ENCODE data around the gene FGD5. TPM values are rescaled to one million over a fixed set of nuclear protein-coding genes. Genes with fewer than 3 reads are reported as not detected.

The FGD5 gene
- total and polyA plus RNA-seq, 2 experiments from 2014 or later, result 7.4 to 12.2 TPM

DNA sequence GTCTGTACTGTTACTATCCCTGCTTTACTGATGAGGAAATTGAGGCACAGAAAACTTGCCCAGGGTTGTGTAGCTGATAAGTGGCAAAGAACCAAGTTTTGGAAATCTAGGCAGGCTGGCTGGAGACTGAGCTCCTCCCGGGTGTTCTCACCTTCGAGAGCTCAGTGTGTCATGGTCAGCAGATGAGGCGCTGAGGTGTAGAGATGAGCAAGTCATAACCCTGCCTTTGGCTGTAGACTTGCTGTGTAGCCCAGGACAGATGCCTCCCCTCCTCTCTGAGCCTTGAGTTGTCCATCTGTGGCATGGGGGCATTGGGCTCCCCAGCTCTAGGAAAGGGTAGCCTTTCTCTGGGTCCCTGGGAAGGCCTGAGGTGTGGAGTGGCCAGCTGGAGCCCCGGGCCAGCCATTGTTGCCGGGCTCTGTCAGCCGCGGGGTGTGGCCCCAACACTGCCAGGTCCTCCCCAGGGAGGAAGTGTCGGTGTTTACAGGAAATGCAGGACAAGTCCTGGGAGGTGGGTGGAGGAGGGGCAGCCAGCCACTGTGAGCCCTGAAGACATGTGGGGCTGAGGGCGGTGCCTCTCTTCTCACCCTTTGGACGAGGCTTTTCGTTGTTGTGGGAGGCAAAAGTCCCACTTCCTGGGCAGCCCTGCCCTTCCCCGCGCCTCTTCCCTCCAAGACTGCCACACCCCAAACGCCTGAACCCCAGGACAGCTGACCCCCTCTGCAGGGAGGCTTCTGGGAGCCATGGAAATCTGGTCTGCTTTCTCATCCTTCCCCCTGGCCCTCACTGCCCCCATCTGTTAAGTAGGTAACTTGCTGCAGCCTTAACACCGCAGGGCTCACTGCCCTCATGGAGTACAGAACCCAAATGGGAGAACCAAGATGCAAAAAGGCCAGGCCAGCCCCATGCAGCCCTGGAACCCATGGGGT, 29.1 kb downstream of the FGD5 start:
- Mint-ChIP-seq H3K4me1 (peaks cover 64% of the 10 kb centered on the region), H3K27ac (peak overlapping the region; percentile 94), H3K27me3 (ENCODE audit: insufficient read depth, low read depth, poor library complexity) (peaks cover 6% of the 10 kb centered on the region), H3K36me3 (ENCODE audit: low read depth) (no peaks in the 10 kb centered on the region), H3K9me3 (no peaks in the 10 kb centered on the region), H3K4me3 (peak overlapping the region; percentile 46)
- peak overlapping the region; percentile 34; the same call in 1 of the 2 replicates for H3K4me3 ChIP-seq
- H3K27me3 ChIP-seq (ENCODE audit: insufficient read depth), result no peaks in the 10 kb centered on the region
- TF ChIP-seq ZNF331 (CRISPR knock-in tag; IDR thresholded peaks at IDR 0.05; ENCODE audit: low read depth) (no peak), CREB1 (CRISPR knock-in tag; IDR thresholded peaks at IDR 0.05; ENCODE audit: low read depth) (0 out of 2 replicates have a peak, but pooled peaks have one; percentile 8), POLR2AphosphoS5 (IDR thresholded peaks at IDR 0.05; ENCODE audit: low read depth) (peak; percentile 33; the same call in 1 of the 2 replicates), ZNF114 (CRISPR knock-in tag; IDR thresholded peaks at IDR 0.05) (no peak), ETS1 (IDR thresholded peaks at IDR 0.05) (peak; percentile 89)
- TF ChIP-seq, protein P1, sequence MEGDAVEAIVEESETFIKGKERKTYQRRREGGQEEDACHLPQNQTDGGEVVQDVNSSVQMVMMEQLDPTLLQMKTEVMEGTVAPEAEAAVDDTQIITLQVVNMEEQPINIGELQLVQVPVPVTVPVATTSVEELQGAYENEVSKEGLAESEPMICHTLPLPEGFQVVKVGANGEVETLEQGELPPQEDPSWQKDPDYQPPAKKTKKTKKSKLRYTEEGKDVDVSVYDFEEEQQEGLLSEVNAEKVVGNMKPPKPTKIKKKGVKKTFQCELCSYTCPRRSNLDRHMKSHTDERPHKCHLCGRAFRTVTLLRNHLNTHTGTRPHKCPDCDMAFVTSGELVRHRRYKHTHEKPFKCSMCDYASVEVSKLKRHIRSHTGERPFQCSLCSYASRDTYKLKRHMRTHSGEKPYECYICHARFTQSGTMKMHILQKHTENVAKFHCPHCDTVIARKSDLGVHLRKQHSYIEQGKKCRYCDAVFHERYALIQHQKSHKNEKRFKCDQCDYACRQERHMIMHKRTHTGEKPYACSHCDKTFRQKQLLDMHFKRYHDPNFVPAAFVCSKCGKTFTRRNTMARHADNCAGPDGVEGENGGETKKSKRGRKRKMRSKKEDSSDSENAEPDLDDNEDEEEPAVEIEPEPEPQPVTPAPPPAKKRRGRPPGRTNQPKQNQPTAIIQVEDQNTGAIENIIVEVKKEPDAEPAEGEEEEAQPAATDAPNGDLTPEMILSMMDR (conservative IDR thresholded peaks at IDR 0.05; ENCODE audit: low read depth in 2 of 2), result peak in 1 of 2 experiments; percentile 31; a peak in 2 of 4 replicates
- H3K79me2 ChIP-seq (replicated peaks; ENCODE audit: insufficient read depth), result no peaks in the 10 kb centered on the region
- DNase-seq (ENCODE audit: low spot score) (peak; percentile 86), ATAC-seq (peak; percentile 91)
- peaks cover 41% of the 10 kb centered on the region for H3K4me1 ChIP-seq (ENCODE audit: insufficient read depth)
- H3K4me2 ChIP-seq, result peak overlapping the region; percentile 69
- peak overlapping the region; percentile 77; the same call in 1 of the 2 replicates for H2AFZ ChIP-seq
- H3F3A ChIP-seq (replicated peaks; ENCODE audit: low read depth), result 0 out of 2 replicates have a peak, but pooled peaks cover 3% of the 10 kb centered on the region
- H4K20me1 ChIP-seq (replicated peaks; ENCODE audit: insufficient read depth), result no peaks in the 10 kb centered on the region
- no peaks in the 10 kb centered on the region for H3K36me3 ChIP-seq (ENCODE audit: insufficient read depth)
- H3K27ac ChIP-seq (ENCODE audit: low read depth), result peak overlapping the region; percentile 79; the same call in 1 of the 2 replicates
- H3K9me2 ChIP-seq (ENCODE audit: insufficient read depth), result no peaks in the 10 kb centered on the region

DNA sequence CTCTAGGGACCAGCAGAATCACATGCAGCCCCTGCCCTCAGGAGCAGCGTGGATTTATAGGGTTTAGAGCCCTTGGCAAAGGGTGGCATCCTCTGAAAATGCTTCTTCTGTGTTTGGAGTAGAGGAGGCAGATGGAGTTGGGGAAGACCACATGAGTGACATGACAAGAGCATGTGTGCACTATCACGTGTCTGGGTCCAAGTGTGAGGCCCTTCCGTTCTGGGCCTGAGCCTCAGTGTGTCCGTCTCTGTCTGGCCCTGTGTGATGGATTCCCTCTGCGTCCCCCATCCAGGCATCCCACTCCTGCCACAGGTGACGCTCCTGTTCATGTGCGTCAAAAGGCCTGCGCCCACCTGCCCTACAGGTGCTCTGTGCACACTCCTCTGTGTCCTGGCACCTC, 30.1 kb downstream of the FGD5 start:
- Mint-ChIP-seq H3K27ac (no peak overlapping the region), H3K4me1 (peaks cover 74% of the 10 kb centered on the region), H3K27me3 (ENCODE audit: insufficient read depth, low read depth, poor library complexity) (peaks cover 6% of the 10 kb centered on the region), H3K4me3 (no peak overlapping the region), H3K36me3 (ENCODE audit: low read depth) (no peaks in the 10 kb centered on the region), H3K9me3 (no peaks in the 10 kb centered on the region)
- Histone ChIP-seq H3K27me3 (ENCODE audit: insufficient read depth) (no peaks in the 10 kb centered on the region), H4K20me1 (replicated peaks; ENCODE audit: insufficient read depth) (no peaks in the 10 kb centered on the region), H3K27ac (ENCODE audit: low read depth) (no peak overlapping the region), H3K36me3 (ENCODE audit: insufficient read depth) (no peaks in the 10 kb centered on the region), H3F3A (replicated peaks; ENCODE audit: low read depth) (0 out of 2 replicates have a peak, but pooled peaks cover 3% of the 10 kb centered on the region), H2AFZ (no peak overlapping the region), H3K4me1 (ENCODE audit: insufficient read depth) (peaks cover 49% of the 10 kb centered on the region), H3K4me2 (no peak overlapping the region), H3K9me2 (ENCODE audit: insufficient read depth) (no peaks in the 10 kb centered on the region), H3K79me2 (replicated peaks; ENCODE audit: insufficient read depth) (no peaks in the 10 kb centered on the region), H3K4me3 (no peak overlapping the region)
- TF ChIP-seq ETS1 (IDR thresholded peaks at IDR 0.05) (no peak), ZNF114 (CRISPR knock-in tag; IDR thresholded peaks at IDR 0.05) (no peak), EZH2phosphoT487 (IDR thresholded peaks at IDR 0.05; ENCODE audit: unreplicated experiment) (no peak), JUNB (IDR thresholded peaks at IDR 0.05; ENCODE audit: unreplicated experiment) (no peak), NANOG (IDR thresholded peaks at IDR 0.05; ENCODE audit: borderline replicate concordance) (no peak), EZH2 (IDR thresholded peaks at IDR 0.05; ENCODE audit: low read depth, unreplicated experiment) (no peak), CREB1 (CRISPR knock-in tag; IDR thresholded peaks at IDR 0.05; ENCODE audit: low read depth) (no peak)
- TF ChIP-seq, protein P1 (conservative IDR thresholded peaks at IDR 0.05; ENCODE audit: low read depth in 2 of 2), result no peak
- DNase-seq (ENCODE audit: low spot score) (no peak), ATAC-seq (no peak)
